IMR-90 (cell line): Measurements from ENCODE around the gene SLC1A7. TPM values are rescaled to one million over a fixed set of nuclear protein-coding genes. Genes with fewer than 3 reads are reported as not detected.

Experiments
- ATAC-seq: fragments of 200-7000 bp; cut with Tn5 transposase; 2 replicates; pipeline ENCODE4 v1.9.1; 2020; ENCODE audit warnings: low read depth, mild to moderate bottlenecking, moderate library complexity
- BruUV-seq: library from RNA; stranded (reverse); fragments of 400-500 nt; replicated peaks from 2 replicates; lab custom pipeline; 2021; lab: Mats Ljungman, UMichigan
- CTCF ChIA-PET: fragments of 300-600 bp; formaldehyde crosslinking; extraction: SDS; loops from one replicate; lab custom pipeline; 2021; ENCODE audit warnings: antibody characterized with exemption; lab: Yijun Ruan, JAX
- POLR2A ChIA-PET: fragments of 300-600 bp; sonication (Branson Sonifier 250); formaldehyde crosslinking; loops from one replicate; lab custom pipeline; 2022; ENCODE audit warnings: antibody characterized with exemption; ENCODE audit not compliant: unreplicated experiment; lab: Charles Lee
- DNase-seq: peaks from one replicate; pipeline ENCODE4 v3.0.0; 2013
- H2AFZ ChIP-seq: replicated peaks from 2 replicates; pipeline ENCODE3; 2013; ENCODE audit warnings: low read length, mild to moderate bottlenecking; ENCODE audit not compliant: poor library complexity
- H2AK5ac ChIP-seq: 2 replicates; pipeline ENCODE4 v1.6.1; 2013; ENCODE audit warnings: low read depth, low read length, inconsistent platforms
- H2AK9ac ChIP-seq: replicated peaks from 2 replicates; pipeline ENCODE3; 2013; ENCODE audit warnings: mild to moderate bottlenecking, low read depth, low read length, moderate library complexity; ENCODE audit not compliant: poor library complexity
- H2BK120ac ChIP-seq: 2 replicates; pipeline ENCODE4 v1.6.1; 2013; ENCODE audit warnings: low read depth, low read length, inconsistent platforms
- H2BK15ac ChIP-seq: 3 replicates; pipeline ENCODE4 v1.6.1; 2013; ENCODE audit warnings: low read depth, low read length, inconsistent platforms
- H2BK20ac ChIP-seq: 2 replicates; pipeline ENCODE4 v1.6.1; 2013; ENCODE audit warnings: low read depth, mild to moderate bottlenecking, inconsistent platforms, low read length, moderate library complexity
- H2BK5ac ChIP-seq: 2 replicates; pipeline ENCODE4 v1.6.1; 2013; ENCODE audit warnings: mild to moderate bottlenecking, low read depth, low read length, inconsistent platforms; ENCODE audit not compliant: poor library complexity, severe bottlenecking
- H3K14ac ChIP-seq: replicated peaks from 2 replicates; pipeline ENCODE4 v1.6.1; 2013; ENCODE audit warnings: low read depth, low read length, inconsistent platforms
- H3K18ac ChIP-seq: 2 replicates; pipeline ENCODE4 v1.6.1; 2013; ENCODE audit warnings: low read depth, low read length, control low read depth
- H3K23ac ChIP-seq: 2 replicates; pipeline ENCODE4 v1.6.1; 2013; ENCODE audit warnings: low read depth, low read length, inconsistent platforms
- H3K27ac ChIP-seq: 2 replicates; pipeline ENCODE4 v1.5.1; 2013; ENCODE audit warnings: mild to moderate bottlenecking, control low read depth, low read length; ENCODE audit not compliant: insufficient read depth
- H3K27me3 ChIP-seq: 2 replicates; pipeline ENCODE4 v1.6.1; 2013; ENCODE audit warnings: low read length; ENCODE audit not compliant: control insufficient read depth, insufficient read depth
- H3K36me3 ChIP-seq: 2 replicates; pipeline ENCODE4 v1.6.1; 2013; ENCODE audit warnings: low read length, mixed read lengths; ENCODE audit not compliant: control insufficient read depth, insufficient read depth
- H3K4ac ChIP-seq: 2 replicates; pipeline ENCODE4 v1.6.1; 2013; ENCODE audit warnings: low read depth, low read length, inconsistent platforms
- H3K4me1 ChIP-seq: 2 replicates; pipeline ENCODE4 v1.6.1; 2013; ENCODE audit warnings: low read length, mixed read lengths; ENCODE audit not compliant: control insufficient read depth, insufficient read depth
- H3K4me2 ChIP-seq: 2 replicates; pipeline ENCODE4 v1.6.1; 2013; ENCODE audit warnings: low read depth, mild to moderate bottlenecking, control low read depth, low read length, moderate library complexity
- H3K4me3 ChIP-seq: 2 replicates; pipeline ENCODE4 v1.5.1; 2013; ENCODE audit warnings: low read depth, mild to moderate bottlenecking, control low read depth, low read length, moderate library complexity; ENCODE audit not compliant: insufficient read depth
- H3K56ac ChIP-seq: 2 replicates; pipeline ENCODE4 v1.6.1; 2013; ENCODE audit warnings: low read length, inconsistent platforms; ENCODE audit not compliant: insufficient read depth; ENCODE audit errors: extremely low read depth
- H3K79me1 ChIP-seq, 2 experiments: 2 replicates each; pipeline ENCODE4 v1.6.1; 2013; ENCODE audit warnings: low read length in 2 of 2, inconsistent platforms in 1 of 2, low read depth in 1 of 2
- H3K9ac ChIP-seq: 2 replicates; pipeline ENCODE4 v1.6.1; 2013; ENCODE audit warnings: low read depth, low read length, control low read depth
- H3K9me1 ChIP-seq: 2 replicates; pipeline ENCODE4 v1.6.1; 2013; ENCODE audit warnings: low read length, inconsistent platforms; ENCODE audit not compliant: insufficient read depth
- H3K9me3 ChIP-seq: 2 replicates; pipeline ENCODE4 v1.6.1; 2013; ENCODE audit warnings: low read length; ENCODE audit not compliant: control insufficient read depth, insufficient read depth
- H4K20me1 ChIP-seq: 2 replicates; pipeline ENCODE4 v1.6.1; 2013; ENCODE audit warnings: low read length, inconsistent platforms; ENCODE audit not compliant: insufficient read depth
- H4K5ac ChIP-seq: 2 replicates; pipeline ENCODE4 v1.6.1; 2013; ENCODE audit warnings: mild to moderate bottlenecking, low read depth, low read length, control low read depth
- H4K8ac ChIP-seq, 2 experiments: 2 replicates each; pipeline ENCODE4 v1.6.1; 2013; ENCODE audit warnings: low read depth in 2 of 2, low read length in 2 of 2, control low read depth in 1 of 2, inconsistent platforms in 1 of 2
- H4K91ac ChIP-seq: 2 replicates; pipeline ENCODE4 v1.6.1; 2013; ENCODE audit warnings: low read depth, low read length, inconsistent platforms; ENCODE audit not compliant: insufficient read depth
- CHD1 ChIP-seq: IDR thresholded peaks from 2 replicates; pipeline ENCODE4 v1.6.1; 2012; ENCODE audit warnings: low read depth, low read length, improper control_type of control experiment
- CTCF ChIP-seq: conservative IDR thresholded peaks from 2 replicates; pipeline ENCODE4 v1.5.1; 2012; ENCODE audit warnings: mild to moderate bottlenecking, low read depth, low read length, improper control_type of control experiment
- ELK1 ChIP-seq: fragments of 150-350 bp; IDR thresholded peaks from 2 replicates; pipeline ENCODE4 v1.6.1; 2016; ENCODE audit warnings: low read depth, mild to moderate bottlenecking, low read length, moderate library complexity, borderline replicate concordance
- MXI1 ChIP-seq: IDR thresholded peaks from 2 replicates; pipeline ENCODE4 v1.6.1; 2012; ENCODE audit warnings: low read depth, mild to moderate bottlenecking, low read length, moderate library complexity, borderline replicate concordance
- RAD21 ChIP-seq: IDR thresholded peaks from 2 replicates; pipeline ENCODE4 v1.6.1; 2012; ENCODE audit warnings: low read length, improper control_type of control experiment
- USF2 ChIP-seq: fragments of 150-350 bp; IDR thresholded peaks from 2 replicates; pipeline ENCODE4 v1.6.1; 2017; ENCODE audit warnings: mild to moderate bottlenecking, antibody characterized with exemption, low read length, low read depth
- WGBS, 2 experiments: methylation state at CpG; one replicate each; pipeline versions ENCODE4 v1.1.5 to v1.1.7; 2013; ENCODE audit warnings: missing lambda C conversion rate in 2 of 2; ENCODE audit not compliant: insufficient read length in 1 of 2; ENCODE audit errors: extremely low coverage in 2 of 2; 5-methylcytosine and 5-hydroxymethylcytosine counted together
- dilution Hi-C: fragments of 300-500 bp; cut with HindIII; formaldehyde crosslinking; loops from one replicate; pipeline ENCODE4 v1.14.3; 2018; ENCODE audit warnings: low sequenced_read_pairs; ENCODE audit not compliant: unreplicated experiment
- in situ Hi-C: fragments of 300-500 bp; cut with MboI; formaldehyde crosslinking; loops from 3 replicates; pipeline ENCODE4 v1.14.3; 2019; ENCODE audit warnings: low sequenced_read_pairs, inconsistent platforms, mixed read lengths
- intact Hi-C: fragments of 100-400 bp; cut with micrococcal nuclease; formaldehyde crosslinking; loops from 2 replicates; pipeline ENCODE4 v1.10.0; 2022
- polyA plus RNA-seq, 3 experiments: library from polyadenylated mRNA; depleted of rRNA; stranded (reverse); fragments of >200 nt; gene quantifications; 2 replicates each; pipeline ENCODE4 v1.2.3, GENCODE V29; 2012; ENCODE audit warnings: low replicate concordance in 1 of 3
- total RNA-seq: library from RNA; depleted of rRNA; stranded (reverse); fragments of >200 nt; gene quantifications from 2 replicates; pipeline ENCODE4 v1.2.3, GENCODE V29; 2012

The SLC1A7 gene
- total and polyA plus RNA-seq, 2 of the 4 experiments (the other 2 are of a cell fraction) = 0.05 TPM; not detected in 1

GRCh38 chr1:53145942-53146708 is 3.7 kb upstream of the SLC1A7 start (continued):
- no peak for TF ChIP-seq ELK1

GRCh38 chr1:53145619-53145941 is 3.1 kb upstream of the SLC1A7 start:
- BruUV-seq = no TSS peak
- H2BK120ac ChIP-seq = peak overlapping the region; percentile 100
- peak overlapping the region; percentile 93 for H3K14ac ChIP-seq
- no peak for TF ChIP-seq USF2
- no peak for TF ChIP-seq CTCF
- TF ChIP-seq RAD21 = no peak
- TF ChIP-seq MXI1 = no peak
- TF ChIP-seq CHD1 = no peak
- no peak for TF ChIP-seq ELK1
- no peaks in the 10 kb centered on the region for H3K9me3 ChIP-seq
- ChIA-PET CTCF (interaction anchor here (0.7 kb wide), 1 partner anchor 26 kb away, joined by 4 read pairs; no protein-coding TSS in a partner anchor), POLR2A (interaction anchor here (0.5 to 1.7 kb wide), 4 partner anchors 10 to 51 kb away, joined by 3 to 7 read pairs (median 4); no protein-coding TSS in a partner anchor)
- DNase-seq (no peak), ATAC-seq (no peak)
- H2AK9ac ChIP-seq = peak overlapping the region; percentile 97
- H2AK5ac ChIP-seq = peak overlapping the region; percentile 72
- H3K27ac ChIP-seq = peak overlapping the region; percentile 94
- H3K23ac ChIP-seq = peak overlapping the region; percentile 98
- H3K9ac ChIP-seq = no peak overlapping the region
- 50% methylated on average over 2 of the region's 5 CpGs; no CpG with 5 or more reads in 1 of the 2 experiments for WGBS, 2 experiments
- no peaks in the 10 kb centered on the region for H3K27me3 ChIP-seq
- peak overlapping the region; percentile 86 for H4K5ac ChIP-seq
- dilution Hi-C loops = no loop called here
- peaks cover 28% of the 10 kb centered on the region for H3K4me1 ChIP-seq
- H3K4me2 ChIP-seq = no peak overlapping the region
- intact Hi-C loops = loop anchor here (5.0 kb wide), 1 partner anchor 38 kb away; no protein-coding TSS in a partner anchor
- H4K8ac ChIP-seq = peak overlapping the region; percentile 65 to 97
- peak overlapping the region; percentile 98 for H2BK20ac ChIP-seq
- H3K18ac ChIP-seq = peak overlapping the region; percentile 94
- H3K4me3 ChIP-seq = no peak overlapping the region
- H4K91ac ChIP-seq = peak overlapping the region; percentile 98
- H2AFZ ChIP-seq = peak overlapping the region; percentile 95
- H3K9me1 ChIP-seq = peaks cover 14% of the 10 kb centered on the region
- H3K56ac ChIP-seq = peak overlapping the region; percentile 93; the same call in 1 of the 2 replicates
- H3K4ac ChIP-seq = peak overlapping the region; percentile 99
- H2BK5ac ChIP-seq = peak overlapping the region; percentile 98
- H4K20me1 ChIP-seq = no peaks in the 10 kb centered on the region
- in situ Hi-C loops = no loop called here
- H2BK15ac ChIP-seq = peak overlapping the region; percentile 94
- H3K36me3 ChIP-seq = no peaks in the 10 kb centered on the region
- no peaks in the 10 kb centered on the region for H3K79me1 ChIP-seq
